ENCODE data around the gene GON7.
A peak's percentile ranks its signal among the peaks of the same experiment; 100 is the strongest.

GON7 gene

DNA sequence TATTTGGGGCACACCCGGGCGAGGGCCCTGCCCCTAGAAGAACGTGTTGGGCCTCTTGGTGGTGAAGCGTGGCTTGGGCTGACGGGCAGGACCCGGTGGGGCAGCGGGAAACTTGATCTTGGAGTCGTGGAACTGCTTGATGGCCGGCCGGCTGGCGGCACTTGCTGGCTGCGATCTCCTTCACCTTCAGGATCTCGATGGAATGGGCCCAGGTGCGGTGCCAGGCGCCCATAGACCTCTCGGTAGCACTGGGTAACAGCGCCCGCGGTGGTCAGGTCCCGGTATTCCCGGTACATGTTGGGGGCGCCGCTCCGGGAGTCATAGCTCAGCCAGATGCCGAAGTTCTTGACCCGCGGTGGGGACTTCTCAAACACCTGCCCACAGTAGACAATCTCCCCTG lies 16.7 kb upstream of the GON7 start:
- no peak for DNase-seq
- no peak for ATAC-seq (replicated peaks)
- Mint-ChIP-seq H3K27me3 (no peaks in the 10 kb centered on the region), H3K36me3 (ENCODE audit: insufficient read depth) (peaks cover 75% of the 10 kb centered on the region), H3K27ac (no peak overlapping the region), H3K4me3 (no peak overlapping the region), H3K4me1 (ENCODE audit: low read depth in 2 of 2) (no peaks in the 10 kb centered on the region), H3K9me3 (no peaks in the 10 kb centered on the region)

- no peaks in the 10 kb centered on the region for H3K27me3 Mint-ChIP-seq
- no peak overlapping the region for H3K27ac Mint-ChIP-seq
- peaks cover 61% of the 10 kb centered on the region for H3K36me3 Mint-ChIP-seq (ENCODE audit: insufficient read depth)
- H3K9me3 Mint-ChIP-seq, result no peaks in the 10 kb centered on the region
- no peak overlapping the region for H3K4me3 Mint-ChIP-seq
- DNase-seq (no peak), ATAC-seq (replicated peaks) (no peak)
- no peaks in the 10 kb centered on the region for H3K4me1 Mint-ChIP-seq (ENCODE audit: low read depth in 2 of 2)
Measured at GRCh38 chr14:93220509-93220908, 13.6 kb upstream of the GON7 start.

DNA sequence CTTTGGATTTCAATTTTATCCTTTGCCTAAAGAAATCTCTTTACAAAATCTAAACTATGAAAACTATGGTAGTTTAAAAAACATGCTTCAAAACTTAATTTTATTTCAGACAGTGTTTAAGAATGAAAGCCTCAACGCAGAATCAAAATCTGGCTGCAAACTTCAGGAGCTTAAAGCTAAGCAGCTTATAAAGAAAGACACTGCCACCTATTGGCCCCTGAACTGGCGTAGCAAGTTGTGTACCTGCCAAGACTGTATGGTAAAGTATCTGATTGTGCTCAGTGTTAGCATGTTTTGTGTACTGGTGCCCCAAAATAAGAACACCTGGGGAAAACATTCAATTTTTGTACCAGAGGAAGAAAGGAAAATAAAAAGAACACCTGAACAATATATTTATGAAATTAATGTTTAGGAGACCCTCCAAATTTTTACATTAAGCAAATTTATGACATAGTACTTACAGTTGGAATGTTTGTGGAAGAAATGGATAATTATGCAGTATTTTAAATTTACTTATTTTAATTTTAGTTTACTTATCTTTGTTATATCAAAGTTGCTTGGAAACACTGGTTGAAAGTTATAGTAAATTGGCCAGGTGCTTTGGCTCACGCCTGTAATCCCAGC lies 12.3 kb upstream of the GON7 start:
- Mint-ChIP-seq H3K27ac (no peak overlapping the region), H3K4me3 (no peak overlapping the region), H3K4me1 (ENCODE audit: low read depth in 2 of 2) (no peaks in the 10 kb centered on the region), H3K9me3 (no peaks in the 10 kb centered on the region), H3K36me3 (ENCODE audit: insufficient read depth) (peaks cover 57% of the 10 kb centered on the region), H3K27me3 (no peaks in the 10 kb centered on the region)
- ATAC-seq (replicated peaks), result peak; percentile 87
- peak; percentile 16 to 33 (median 33) for DNase-seq

DNA sequence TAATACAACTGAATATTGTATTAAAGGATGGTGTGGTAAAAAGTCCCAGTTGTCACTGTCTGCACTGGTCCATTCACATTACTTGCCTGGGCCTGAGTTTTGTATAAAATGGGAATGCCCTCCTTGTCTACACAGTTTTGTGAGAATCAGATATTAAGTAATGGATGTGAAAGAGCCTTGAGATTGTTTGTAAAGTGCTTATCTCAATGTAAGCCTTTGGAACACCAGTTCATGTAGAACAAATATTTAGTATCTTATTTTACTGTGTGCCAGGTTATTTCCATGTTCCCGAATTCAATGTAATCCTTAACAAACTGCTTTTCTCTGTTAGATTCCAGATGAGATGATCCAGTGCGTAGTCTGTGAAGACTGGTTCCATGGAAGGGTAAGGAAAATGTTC lies 7.7 kb upstream of the GON7 start:
- Mint-ChIP-seq H3K27me3 (no peaks in the 10 kb centered on the region), H3K9me3 (no peaks in the 10 kb centered on the region), H3K4me3 (no peak overlapping the region), H3K4me1 (ENCODE audit: low read depth in 2 of 2) (no peaks in the 10 kb centered on the region), H3K27ac (no peak overlapping the region), H3K36me3 (ENCODE audit: insufficient read depth) (peaks cover 54% of the 10 kb centered on the region)
- DNase-seq, result no peak
- no peak for ATAC-seq (replicated peaks)

GRCh38 chr14:93212432-93212831 lies 5.6 kb upstream of the GON7 start:
- Mint-ChIP-seq H3K36me3 (ENCODE audit: insufficient read depth) (peaks cover 45% of the 10 kb centered on the region), H3K4me3 (no peak overlapping the region)
- no peak for ATAC-seq (replicated peaks)

GRCh38 chr14:93207468-93208308 lies 823 bp upstream of the GON7 start:
- Mint-ChIP-seq H3K27ac (peak overlapping the region; percentile 96 to 98), H3K9me3 (no peaks in the 10 kb centered on the region), H3K4me3 (peak overlapping the region; percentile 99 to 100), H3K27me3 (no peaks in the 10 kb centered on the region), H3K4me1 (ENCODE audit: low read depth in 2 of 2) (peaks cover 29 to 46% of the 10 kb centered on the region in 2 donors), H3K36me3 (ENCODE audit: insufficient read depth) (peaks cover 28% of the 10 kb centered on the region)
- DNase-seq (no peak), ATAC-seq (replicated peaks) (peak; percentile 6)

More at GRCh38 chr14:93212432-93212831, 5.6 kb upstream of the GON7 start:
- no peaks in the 10 kb centered on the region for H3K9me3 Mint-ChIP-seq
- no peaks in the 10 kb centered on the region for H3K27me3 Mint-ChIP-seq
- no peak for DNase-seq
- peaks cover 8 to 17% of the 10 kb centered on the region in 2 donors for H3K4me1 Mint-ChIP-seq (ENCODE audit: low read depth in 2 of 2)
- no peak overlapping the region for H3K27ac Mint-ChIP-seq

GRCh38 chr14:93201155-93201704 lies 5.6 kb downstream of the GON7 start:
- Mint-ChIP-seq H3K27ac (peak overlapping the region in 1 of 2 donors; percentile 67), H3K36me3 (ENCODE audit: insufficient read depth) (peaks cover 3% of the 10 kb centered on the region), H3K4me1 (ENCODE audit: low read depth in 2 of 2) (peaks cover 15 to 20% of the 10 kb centered on the region in 2 donors), H3K4me3 (no peak overlapping the region), H3K9me3 (no peaks in the 10 kb centered on the region), H3K27me3 (no peaks in the 10 kb centered on the region)
- no peak for DNase-seq
- ATAC-seq (replicated peaks), result no peak

- peaks cover 9 to 14% of the 10 kb centered on the region in 2 donors for H3K4me1 Mint-ChIP-seq (ENCODE audit: low read depth in 2 of 2)
- DNase-seq (no peak), ATAC-seq (replicated peaks) (no peak)
- H3K36me3 Mint-ChIP-seq (ENCODE audit: insufficient read depth), result peaks cover 3% of the 10 kb centered on the region
- H3K9me3 Mint-ChIP-seq, result no peaks in the 10 kb centered on the region
- H3K27ac Mint-ChIP-seq, result peak overlapping the region in 1 of 2 donors; percentile 67
- H3K4me3 Mint-ChIP-seq, result no peak overlapping the region
- no peaks in the 10 kb centered on the region for H3K27me3 Mint-ChIP-seq
Measured at GRCh38 chr14:93200553-93200952, 6.3 kb downstream of the GON7 start.

DNA sequence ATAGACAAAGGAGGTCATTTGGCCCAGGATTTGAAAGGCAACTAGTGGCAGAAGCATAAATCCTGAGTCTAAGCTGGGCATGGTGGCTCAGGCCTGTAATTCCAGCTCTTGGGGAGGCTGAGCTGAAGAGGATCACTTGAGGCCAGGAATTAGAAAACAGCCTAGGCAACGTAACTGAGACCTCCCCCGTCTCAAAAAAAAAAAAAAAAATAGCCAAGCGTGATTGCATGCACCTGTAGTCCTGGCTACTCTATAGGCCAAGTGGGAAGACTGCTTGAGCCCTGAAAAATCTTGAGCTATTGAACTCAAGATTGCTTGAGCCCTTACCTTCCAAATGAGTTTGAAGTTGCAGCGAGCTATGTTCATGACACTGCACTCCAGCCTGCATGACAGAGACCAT lies 7.8 kb downstream of the GON7 start:
- no peaks in the 10 kb centered on the region for H3K9me3 Mint-ChIP-seq
- H3K4me1 Mint-ChIP-seq (ENCODE audit: low read depth in 2 of 2), result peaks cover 0 to 2% of the 10 kb centered on the region in 2 donors
- H3K27ac Mint-ChIP-seq, result no peak overlapping the region
- no peak for ATAC-seq (replicated peaks)
- H3K4me3 Mint-ChIP-seq, result no peak overlapping the region
- no peak for DNase-seq
- peaks cover 3% of the 10 kb centered on the region for H3K36me3 Mint-ChIP-seq (ENCODE audit: insufficient read depth)
- no peaks in the 10 kb centered on the region for H3K27me3 Mint-ChIP-seq

- Mint-ChIP-seq H3K9me3 (no peaks in the 10 kb centered on the region), H3K27me3 (no peaks in the 10 kb centered on the region), H3K4me1 (ENCODE audit: low read depth in 2 of 2) (no peaks in the 10 kb centered on the region), H3K4me3 (no peak overlapping the region), H3K36me3 (ENCODE audit: insufficient read depth) (no peaks in the 10 kb centered on the region), H3K27ac (no peak overlapping the region)
- ATAC-seq (replicated peaks) (no peak), DNase-seq (no peak)
Measured at GRCh38 chr14:93195316-93195999, 11.4 kb downstream of the GON7 start.

- peaks cover 23 to 32% of the 10 kb centered on the region in 2 donors for H3K4me1 Mint-ChIP-seq (ENCODE audit: low read depth in 2 of 2)
- H3K27me3 Mint-ChIP-seq, result no peaks in the 10 kb centered on the region
- H3K4me3 Mint-ChIP-seq, result no peak overlapping the region
- no peak overlapping the region for H3K27ac Mint-ChIP-seq
- H3K9me3 Mint-ChIP-seq, result no peaks in the 10 kb centered on the region
- ATAC-seq (replicated peaks) (no peak), DNase-seq (no peak)
- H3K36me3 Mint-ChIP-seq (ENCODE audit: insufficient read depth), result peaks cover 33% of the 10 kb centered on the region
Measured at GRCh38 chr14:93186956-93187355, 19.9 kb downstream of the GON7 start.

DNA sequence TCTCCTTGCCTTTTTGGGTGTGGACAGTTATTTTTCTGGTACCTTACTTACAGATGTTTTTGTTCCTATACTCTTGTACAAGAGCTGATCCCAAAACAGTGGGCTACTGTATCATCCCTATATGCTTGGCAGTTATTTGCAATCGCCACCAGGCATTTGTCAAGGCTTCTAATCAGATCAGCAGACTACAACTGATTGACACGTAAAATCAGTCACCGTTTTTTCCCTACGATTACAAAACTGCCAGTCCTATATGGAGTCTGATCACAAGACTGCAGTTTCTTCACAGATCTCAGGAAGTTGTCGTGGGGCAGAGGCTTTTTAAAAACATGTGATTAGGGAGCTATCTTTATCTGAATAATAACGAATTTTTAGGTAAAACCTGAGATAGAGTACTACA lies 20.4 kb downstream of the GON7 start:
- peaks cover 38% of the 10 kb centered on the region for H3K36me3 Mint-ChIP-seq (ENCODE audit: insufficient read depth)
- no peak overlapping the region for H3K27ac Mint-ChIP-seq
- H3K4me3 Mint-ChIP-seq, result peak overlapping the region; percentile 88 to 91
- DNase-seq, result no peak
- no peaks in the 10 kb centered on the region for H3K27me3 Mint-ChIP-seq
- no peaks in the 10 kb centered on the region for H3K9me3 Mint-ChIP-seq
- ATAC-seq (replicated peaks), result no peak
- H3K4me1 Mint-ChIP-seq (ENCODE audit: low read depth in 2 of 2), result peaks cover 25 to 32% of the 10 kb centered on the region in 2 donors

DNA sequence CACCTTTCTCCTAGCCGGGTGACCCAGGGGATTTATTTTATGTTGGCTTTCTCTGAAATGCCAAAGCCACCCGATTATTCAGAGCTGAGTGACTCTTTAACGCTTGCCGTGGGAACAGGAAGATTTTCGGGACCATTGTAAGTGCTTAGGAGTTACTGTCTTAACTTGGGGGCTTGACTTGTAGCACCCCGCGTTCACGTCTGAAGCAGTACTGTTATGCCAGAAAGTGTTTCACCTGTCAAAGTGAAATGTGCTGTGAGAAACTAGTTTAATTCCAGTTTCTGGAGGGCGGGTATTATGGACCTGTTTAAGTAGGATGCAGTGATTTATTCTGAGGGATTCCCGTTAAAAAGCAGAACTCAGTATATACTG lies 21.5 kb downstream of the GON7 start:
- Mint-ChIP-seq H3K36me3 (ENCODE audit: insufficient read depth) (peaks cover 39% of the 10 kb centered on the region), H3K4me1 (ENCODE audit: low read depth in 2 of 2) (peaks cover 25 to 32% of the 10 kb centered on the region in 2 donors), H3K27ac (peak overlapping the region; percentile 90 to 94), H3K9me3 (no peaks in the 10 kb centered on the region), H3K4me3 (peak overlapping the region; percentile 88 to 91), H3K27me3 (no peaks in the 10 kb centered on the region)
- peak; percentile 1 for ATAC-seq (replicated peaks)
- no peak for DNase-seq

Measured in effector memory CD8-positive, alpha-beta T cell (primary cell).